Measurements from ENCODE around the gene DEFB131B.

DNA sequence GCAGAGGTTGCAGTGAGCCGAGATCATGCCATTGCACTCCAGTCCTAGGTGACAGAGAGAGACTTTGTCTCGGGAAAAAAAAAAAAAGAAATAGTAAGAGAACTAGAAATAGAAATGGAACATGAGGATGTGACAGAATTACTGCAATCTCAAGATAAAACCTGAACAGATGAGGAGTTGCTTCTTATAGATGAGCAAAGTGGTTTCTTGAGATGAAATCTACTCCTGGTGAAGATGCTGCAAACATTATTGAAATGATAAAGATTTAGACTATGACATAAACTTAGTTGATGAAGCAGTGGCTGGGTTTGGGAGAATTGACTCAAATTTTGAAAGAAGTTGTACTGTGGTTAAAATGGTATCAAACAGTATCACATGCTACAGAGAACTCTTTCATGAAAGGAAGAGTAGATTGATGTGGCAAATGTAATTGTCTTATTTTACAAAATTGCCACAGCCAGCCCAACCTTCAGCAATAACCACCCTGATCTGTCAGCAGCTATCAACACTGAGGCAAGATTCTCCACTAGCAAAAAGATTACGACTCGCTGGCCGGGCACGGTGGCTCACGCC lies 36.5 kb downstream of the DEFB131B start:
- TF ChIP-seq SP1 (IDR thresholded peaks at IDR 0.05; ENCODE audit: low read depth, low read length), result no peak
- TF ChIP-seq, protein P1, sequence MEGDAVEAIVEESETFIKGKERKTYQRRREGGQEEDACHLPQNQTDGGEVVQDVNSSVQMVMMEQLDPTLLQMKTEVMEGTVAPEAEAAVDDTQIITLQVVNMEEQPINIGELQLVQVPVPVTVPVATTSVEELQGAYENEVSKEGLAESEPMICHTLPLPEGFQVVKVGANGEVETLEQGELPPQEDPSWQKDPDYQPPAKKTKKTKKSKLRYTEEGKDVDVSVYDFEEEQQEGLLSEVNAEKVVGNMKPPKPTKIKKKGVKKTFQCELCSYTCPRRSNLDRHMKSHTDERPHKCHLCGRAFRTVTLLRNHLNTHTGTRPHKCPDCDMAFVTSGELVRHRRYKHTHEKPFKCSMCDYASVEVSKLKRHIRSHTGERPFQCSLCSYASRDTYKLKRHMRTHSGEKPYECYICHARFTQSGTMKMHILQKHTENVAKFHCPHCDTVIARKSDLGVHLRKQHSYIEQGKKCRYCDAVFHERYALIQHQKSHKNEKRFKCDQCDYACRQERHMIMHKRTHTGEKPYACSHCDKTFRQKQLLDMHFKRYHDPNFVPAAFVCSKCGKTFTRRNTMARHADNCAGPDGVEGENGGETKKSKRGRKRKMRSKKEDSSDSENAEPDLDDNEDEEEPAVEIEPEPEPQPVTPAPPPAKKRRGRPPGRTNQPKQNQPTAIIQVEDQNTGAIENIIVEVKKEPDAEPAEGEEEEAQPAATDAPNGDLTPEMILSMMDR (IDR thresholded peaks at IDR 0.05; ENCODE audit: control extremely low read depth in 1 of 3, insufficient read depth in 1 of 3, low read depth in 1 of 3, low read length in 3 of 3), result no peak
- no peak for TF ChIP-seq EZH2 (IDR thresholded peaks at IDR 0.05; ENCODE audit: low read depth, low read length, severe bottlenecking)
- TF ChIP-seq CHD2 (IDR thresholded peaks at IDR 0.05; ENCODE audit: low read length), result no peak
- TF ChIP-seq POLR2A (IDR thresholded peaks at IDR 0.05; ENCODE audit: control extremely low read depth in 1 of 2, low read depth in 2 of 2, low read length in 2 of 2), result no peak
- no peak for TF ChIP-seq JUN (IDR thresholded peaks at IDR 0.05; ENCODE audit: low read depth, low read length)
- no peak for TF ChIP-seq CBX8 (IDR thresholded peaks at IDR 0.05; ENCODE audit: borderline replicate concordance, low read depth, low read length)
- TF ChIP-seq BACH1 (IDR thresholded peaks at IDR 0.05; ENCODE audit: low read length), result no peak
- TF ChIP-seq RAD21 (IDR thresholded peaks at IDR 0.05 in 1 of 2, conservative IDR thresholded peaks at IDR 0.05 in 1 of 2; ENCODE audit: low read depth in 2 of 2, low read length in 2 of 2), result no peak
